HEK293 (cell line): ENCODE results near the gene TUBA8.

Experiments used
- CTCF ChIA-PET: fragments of 350-600 bp; formaldehyde crosslinking; extraction: SDS; loops from one replicate; lab custom pipeline; 2021; ENCODE audit warnings: antibody characterized with exemption; lab: Yijun Ruan, JAX
- POLR2A ChIA-PET: fragments of 300-600 bp; formaldehyde crosslinking; extraction: SDS; loops from one replicate; lab custom pipeline; 2020; ENCODE audit warnings: antibody characterized with exemption, inconsistent platforms; lab: Yijun Ruan, JAX
- H3K27ac ChIP-seq: fragments of 200-500 bp; sonication (Bioruptor generic); 2 replicates; pipeline ENCODE4 v1.5.1; 2014; ENCODE audit warnings: low read depth, low read length, control low read depth, inconsistent platforms; ENCODE audit errors: extremely low read depth
- H3K36me3 ChIP-seq, 2 experiments: fragments of 200-500 bp in 1 of 2; sonication (Bioruptor generic) in 1 of 2; 1 replicate in 1 of 2; 2 replicates in 1 of 2; pipeline ENCODE4 v1.5.1; 2014 to 2017; ENCODE audit warnings: inconsistent platforms in 2 of 2, low read length in 2 of 2; ENCODE audit not compliant: control insufficient read depth in 2 of 2, insufficient read depth in 1 of 2
- H3K4me1 ChIP-seq: fragments of 200-500 bp; sonication (Bioruptor generic); 2 replicates; pipeline ENCODE4 v1.5.1; 2014; ENCODE audit warnings: mild to moderate bottlenecking, low read length, inconsistent platforms; ENCODE audit not compliant: control insufficient read depth, insufficient read depth
- H3K4me3 ChIP-seq: 2 replicates; pipeline ENCODE4 v1.5.1; 2011; ENCODE audit warnings: low read depth, mild to moderate bottlenecking, control low read depth, low read length, moderate library complexity
- H3K9me3 ChIP-seq: fragments of 200-500 bp; sonication (Bioruptor generic); 2 replicates; pipeline ENCODE4 v1.5.1; 2014; ENCODE audit warnings: low read depth, low read length, inconsistent platforms; ENCODE audit not compliant: control insufficient read depth, insufficient read depth
- GFI1B ChIP-seq: fragments of 450-650 bp; formaldehyde crosslinking; IDR thresholded peaks from 2 replicates; pipeline ENCODE4 v1.5.1; 2016; ENCODE audit warnings: missing biosample characterization, missing genetic modification characterization
- PRDM1 ChIP-seq: fragments of 450-650 bp; formaldehyde crosslinking; IDR thresholded peaks from 2 replicates; pipeline ENCODE4; 2016; ENCODE audit warnings: missing biosample characterization, missing genetic modification characterization
- REST ChIP-seq: fragments of 450-650 bp; formaldehyde crosslinking; IDR thresholded peaks from 2 replicates; pipeline ENCODE4 v1.5.1; 2016; ENCODE audit warnings: missing biosample characterization, missing genetic modification characterization
- SP3 ChIP-seq: fragments of 450-650 bp; formaldehyde crosslinking; IDR thresholded peaks from 2 replicates; pipeline ENCODE4 v1.5.1; 2016; ENCODE audit warnings: missing biosample characterization, missing genetic modification characterization
- SP7 ChIP-seq: fragments of 450-650 bp; formaldehyde crosslinking; IDR thresholded peaks from 2 replicates; pipeline ENCODE4 v1.5.1; 2016; ENCODE audit warnings: missing biosample characterization, missing genetic modification characterization
- TSHZ1 ChIP-seq: fragments of 450-650 bp; formaldehyde crosslinking; IDR thresholded peaks from 2 replicates; pipeline ENCODE4 v1.5.1; 2016; ENCODE audit warnings: missing biosample characterization, missing genetic modification characterization, borderline replicate concordance
- ZNF114 ChIP-seq: fragments of 450-650 bp; formaldehyde crosslinking; IDR thresholded peaks from 2 replicates; pipeline ENCODE4 v1.5.0; 2017; ENCODE audit warnings: missing biosample characterization, missing genetic modification characterization
- ZNF24 ChIP-seq: fragments of 450-650 bp; formaldehyde crosslinking; IDR thresholded peaks from 2 replicates; pipeline ENCODE4 v1.5.1; 2016; ENCODE audit warnings: missing biosample characterization, missing genetic modification characterization
- ZNF311 ChIP-seq: fragments of 450-650 bp; formaldehyde crosslinking; IDR thresholded peaks from 2 replicates; pipeline ENCODE4 v1.5.1; 2017; ENCODE audit warnings: missing biosample characterization, missing genetic modification characterization, borderline replicate concordance
- ZNF449 ChIP-seq: fragments of 450-650 bp; formaldehyde crosslinking; IDR thresholded peaks from 2 replicates; pipeline ENCODE4 v1.5.1; 2017; ENCODE audit warnings: missing biosample characterization, mild to moderate bottlenecking, missing genetic modification characterization, moderate library complexity
- ZNF626 ChIP-seq: fragments of 450-650 bp; sonication (Bioruptor Pico); formaldehyde crosslinking; IDR thresholded peaks from 2 replicates; pipeline ENCODE4 v1.5.1; 2018; ENCODE audit warnings: missing biosample characterization, missing genetic modification characterization, inconsistent platforms
- ZNF692 ChIP-seq: fragments of 450-650 bp; formaldehyde crosslinking; IDR thresholded peaks from 2 replicates; pipeline ENCODE4 v1.5.1; 2016; ENCODE audit warnings: missing biosample characterization, missing genetic modification characterization

The TUBA8 gene

GRCh38 chr22:18116634-18117033, 6.0 kb downstream of the TUBA8 start:
- no peaks in the 10 kb centered on the region for H3K9me3 ChIP-seq
- no peak overlapping the region for H3K4me3 ChIP-seq
- no peaks in the 10 kb centered on the region for H3K4me1 ChIP-seq
- ChIA-PET CTCF (no interaction called here), POLR2A (interaction anchor here (0.6 kb wide), 1 partner anchor 33 kb away, joined by 3 read pairs; the partner anchor contains the start of gene USP18)
- H3K27ac ChIP-seq: no peak overlapping the region
- no peak for TF ChIP-seq ZNF692
- H3K36me3 ChIP-seq: no peaks in the 10 kb centered on the region

- CTCF ChIA-PET: no interaction called here
- POLR2A ChIA-PET: no interaction called here
Measured at GRCh38 chr22:18118345-18118915, 7.8 kb downstream of the TUBA8 start.

More at GRCh38 chr22:18118345-18118915, 7.8 kb downstream of the TUBA8 start:
- Histone ChIP-seq H3K4me1 (no peaks in the 10 kb centered on the region), H3K9me3 (no peaks in the 10 kb centered on the region), H3K36me3 (no peaks in the 10 kb centered on the region), H3K4me3 (no peak overlapping the region), H3K27ac (no peak overlapping the region)
- TF ChIP-seq ZNF114 (tag by site-specific recombination): no peak
- no peak for TF ChIP-seq ZNF311
- TF ChIP-seq ZNF449 (tag by site-specific recombination): no peak
- TF ChIP-seq SP7: no peak
- TF ChIP-seq REST (tag by site-specific recombination): no peak
- TF ChIP-seq SP3: no peak
- no peak for TF ChIP-seq GFI1B
- TF ChIP-seq TSHZ1 (tag by site-specific recombination): no peak
- no peak for TF ChIP-seq ZNF24 (tag by site-specific recombination)
- no peak for TF ChIP-seq ZNF626 (tag by site-specific recombination)
- TF ChIP-seq PRDM1 (tag by site-specific recombination): no peak
- TF ChIP-seq, all 188 proteins: peak for 0
